GM21515 (cell line): ENCODE measurements around the gene CIROP.
"Not testable (repeated sequence)": the region's sequence is repeated elsewhere in the genome, so short reads cannot be mapped to it uniquely, and the experiment has no call there.

Experiments used
- ATAC-seq: cut with Tn5 transposase; IDR thresholded peaks from one replicate; pipeline ENCODE4 v1.9.1; 2021; ENCODE audit not compliant: unreplicated experiment

The CIROP gene

GRCh38 chr14:23114669-23115038 lies 9.9 kb upstream of the CIROP start:
- no peak for ATAC-seq

- no peak for ATAC-seq
These were observed 9.3 kb upstream of the CIROP start for GRCh38 chr14:23114120-23114458.

- ATAC-seq = no peak
These were observed 8.8 kb upstream of the CIROP start for GRCh38 chr14:23113431-23114119.

- no peak for ATAC-seq
These were observed 7.8 kb upstream of the CIROP start for GRCh38 chr14:23112359-23113178.

GRCh38 chr14:23110579-23111365 lies 6.0 kb upstream of the CIROP start:
- no peak for ATAC-seq

DNA sequence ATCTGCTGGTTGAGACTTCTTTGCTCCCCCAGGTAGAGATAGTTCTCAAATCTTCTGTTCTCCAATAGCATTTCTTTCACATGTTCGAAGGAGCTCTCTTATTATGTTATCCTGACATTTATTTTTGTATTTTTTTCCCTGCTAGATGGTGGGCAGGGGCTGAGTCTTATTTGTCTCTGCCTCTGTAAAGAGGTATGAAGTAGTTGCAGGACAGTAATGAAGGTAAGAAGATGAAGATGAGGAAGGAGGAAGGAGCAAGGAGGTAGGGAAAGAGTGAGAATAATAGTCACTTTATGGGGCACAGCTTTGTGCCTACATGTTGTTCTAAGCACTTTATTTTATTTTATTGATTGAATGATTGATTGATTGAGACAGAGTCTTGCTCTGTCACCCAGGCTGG lies 5.0 kb upstream of the CIROP start:
- ATAC-seq = no peak

GRCh38 chr14:23108169-23108568 lies 3.4 kb upstream of the CIROP start:
- ATAC-seq = not testable (repeated sequence)

GRCh38 chr14:23107620-23108019 lies 2.8 kb upstream of the CIROP start:
- ATAC-seq = not testable (repeated sequence)

DNA sequence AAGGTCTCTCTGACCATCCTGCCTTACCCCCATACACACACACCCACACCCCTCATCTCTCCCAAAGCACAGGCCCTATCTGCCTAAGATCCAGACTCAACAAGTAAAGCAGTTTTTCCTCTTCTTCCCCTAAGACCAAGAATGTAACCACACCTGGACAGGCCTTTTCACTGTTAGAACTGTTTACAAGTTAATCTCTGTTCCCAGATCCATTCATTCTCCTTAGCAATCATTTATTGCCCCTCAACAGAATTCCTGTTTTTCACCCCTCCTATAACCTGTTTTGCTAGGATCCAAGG lies 1.9 kb upstream of the CIROP start:
- no peak for ATAC-seq

GRCh38 chr14:23105348-23105824 lies 597 bp upstream of the CIROP start:
- no peak for ATAC-seq

GRCh38 chr14:23104070-23104590 lies 659 bp downstream of the CIROP start:
- ATAC-seq = no peak

DNA sequence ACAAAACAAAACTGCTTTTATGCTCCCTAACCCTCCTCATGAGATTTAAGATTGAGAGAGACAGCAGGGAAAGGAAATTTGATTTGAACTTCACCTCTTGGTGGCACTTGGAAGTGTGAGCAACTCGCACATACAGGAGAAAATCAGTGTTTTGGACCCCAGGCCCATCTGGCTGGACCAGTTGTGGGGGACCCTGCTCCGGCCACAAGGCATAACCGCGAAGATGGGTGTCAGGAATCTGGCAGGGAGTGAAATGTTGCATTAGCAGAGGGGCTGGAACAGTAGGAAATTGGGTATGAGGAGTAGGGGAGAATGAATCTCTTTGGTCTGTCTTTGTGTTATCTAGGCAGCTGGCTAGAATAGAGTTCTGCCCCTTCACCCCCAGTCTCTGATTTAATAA lies 1.2 kb downstream of the CIROP start:
- ATAC-seq = no peak

DNA sequence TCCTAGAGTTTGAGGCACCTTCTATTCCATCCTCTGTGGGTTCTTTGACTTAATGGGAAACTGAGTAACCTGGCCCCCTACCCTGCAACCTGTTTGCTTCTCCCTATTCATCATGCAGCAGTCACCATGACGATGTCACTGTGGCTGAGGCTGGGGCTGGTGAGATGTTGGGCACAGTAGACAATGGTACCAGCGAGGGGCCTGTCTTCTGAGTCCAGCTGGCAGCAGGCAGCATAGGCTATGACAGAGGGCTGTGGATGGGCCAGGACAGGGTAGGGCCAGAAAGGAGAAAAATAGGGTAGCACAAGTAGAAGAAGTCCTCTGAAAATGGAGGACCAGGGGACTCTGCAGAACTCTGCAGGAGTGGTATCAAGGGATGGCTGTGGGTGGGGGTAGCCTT lies 2.0 kb downstream of the CIROP start:
- no peak for ATAC-seq

DNA sequence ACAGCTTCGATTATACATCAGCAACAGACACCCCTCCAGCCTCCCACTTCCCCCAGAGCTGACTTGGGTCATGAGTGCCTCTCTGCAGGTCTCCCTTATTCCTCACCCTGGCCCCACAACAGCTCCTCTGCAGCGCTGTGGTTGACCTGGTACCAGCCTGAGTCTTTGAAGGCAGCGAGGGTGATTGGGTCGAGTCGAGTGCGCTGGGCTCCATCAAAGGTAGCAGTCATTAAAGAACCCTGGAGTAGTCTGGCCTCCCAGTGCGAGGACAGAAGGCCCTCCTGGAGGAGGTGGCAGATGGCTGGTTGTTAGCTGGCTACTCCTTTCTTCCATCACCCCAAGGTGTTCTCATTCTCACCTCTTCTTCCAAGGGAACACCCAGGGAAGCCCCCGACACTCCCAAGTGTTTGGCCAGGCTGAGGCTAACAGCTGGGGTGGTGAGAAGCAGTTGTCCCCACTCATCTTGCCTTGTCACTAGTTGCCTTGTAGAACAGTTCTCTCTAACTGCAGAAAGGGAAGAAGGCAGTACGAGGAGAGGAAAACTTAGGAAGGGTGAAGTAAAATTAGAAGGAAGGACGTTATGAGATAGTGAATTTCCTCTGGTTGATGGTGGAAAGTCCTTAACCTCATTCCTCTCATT lies 2.7 kb downstream of the CIROP start:
- no peak for ATAC-seq

GRCh38 chr14:23101213-23101970 lies 3.4 kb downstream of the CIROP start:
- ATAC-seq = no peak

GRCh38 chr14:23099212-23099861 lies 5.5 kb downstream of the CIROP start:
- no peak for ATAC-seq

- no peak for ATAC-seq
These were observed 7.0 kb downstream of the CIROP start for GRCh38 chr14:23097786-23098185.

- peak; percentile 91 for ATAC-seq
These were observed 9.3 kb downstream of the CIROP start, which contains the start of gene C14orf119 for GRCh38 chr14:23095196-23096108. Gene C14orf119 (plus strand): TSS chr14:23095505. CDS start chr14:23097659, 2,154 bp downstream.
